SHP77 treated with DMSO at 0.1 percent for 48 hours (cell line): ENCODE results near the gene TEX13A.

Source experiments
- DNase-seq: peaks from one replicate; lab custom pipeline; 2025; lab: John Stamatoyannopoulos, UW

TEX13A gene

GRCh38 chrX:105173071-105173470 is 47.4 kb downstream of the TEX13A start:
- DNase-seq, result no peak
